GM21526 (cell line): ENCODE data around the gene CCDC190.
"Not testable (repeated sequence)": the region's sequence is repeated elsewhere in the genome, so short reads cannot be mapped to it uniquely, and the experiment has no call there.

Experiments
- ATAC-seq: cut with Tn5 transposase; IDR thresholded peaks from one replicate; pipeline ENCODE4 v1.9.1; 2021; ENCODE audit warnings: moderate library complexity; ENCODE audit not compliant: unreplicated experiment, low FRiP score

The CCDC190 gene

GRCh38 chr1:162861101-162861500 lies at the start of gene CCDC190:
CCDC190 (minus strand) TSS chr1:162861175; CDS start chr1:162859646, 1,529 bp downstream.
- no peak for ATAC-seq

GRCh38 chr1:162910161-162910560 lies 49.2 kb upstream of the CCDC190 start:
- ATAC-seq = no peak

GRCh38 chr1:162908780-162909179 lies 47.8 kb upstream of the CCDC190 start:
- ATAC-seq = no peak

GRCh38 chr1:162908236-162908635 lies 47.3 kb upstream of the CCDC190 start:
- no peak for ATAC-seq

GRCh38 chr1:162906485-162906884 lies 45.5 kb upstream of the CCDC190 start:
- ATAC-seq = no peak

- no peak for ATAC-seq
Measured at GRCh38 chr1:162905174-162906158, 44.5 kb upstream of the CCDC190 start.

GRCh38 chr1:162904579-162904978 lies 43.6 kb upstream of the CCDC190 start:
- ATAC-seq = no peak

- ATAC-seq = no peak
Measured at GRCh38 chr1:162904023-162904422, 43.0 kb upstream of the CCDC190 start.

- no peak for ATAC-seq
Measured at GRCh38 chr1:162903246-162903645, 42.3 kb upstream of the CCDC190 start.

GRCh38 chr1:162902416-162902815 lies 41.4 kb upstream of the CCDC190 start:
- no peak for ATAC-seq

- no peak for ATAC-seq
Measured at GRCh38 chr1:162901243-162901642, 40.3 kb upstream of the CCDC190 start.

GRCh38 chr1:162899422-162900146 lies 38.6 kb upstream of the CCDC190 start:
- no peak for ATAC-seq

- no peak for ATAC-seq
Measured at GRCh38 chr1:162893612-162893908, 32.6 kb upstream of the CCDC190 start.

GRCh38 chr1:162892906-162893611 lies 32.1 kb upstream of the CCDC190 start:
- no peak for ATAC-seq

GRCh38 chr1:162889989-162890388 lies 29.0 kb upstream of the CCDC190 start:
- no peak for ATAC-seq

- ATAC-seq = no peak
Measured at GRCh38 chr1:162886705-162887104, 25.7 kb upstream of the CCDC190 start.

- ATAC-seq = no peak
Measured at GRCh38 chr1:162885265-162885664, 24.3 kb upstream of the CCDC190 start.

GRCh38 chr1:162884831-162885230 lies 23.9 kb upstream of the CCDC190 start:
- ATAC-seq = no peak

- ATAC-seq = no peak
Measured at GRCh38 chr1:162882248-162882674, 21.3 kb upstream of the CCDC190 start.

- ATAC-seq = no peak
Measured at GRCh38 chr1:162881590-162881989, 20.6 kb upstream of the CCDC190 start.

GRCh38 chr1:162880617-162881016 lies 19.6 kb upstream of the CCDC190 start:
- ATAC-seq = not testable (repeated sequence)
